RWPE1 (cell line): ENCODE measurements around the gene DDI1.
A peak's percentile ranks its signal among the peaks of the same experiment; 100 is the strongest.

Source experiments
- CTCF ChIA-PET: fragments of 350-600 bp; sonication (Branson Sonifier 250); formaldehyde crosslinking; extraction: SDS; loops from one replicate; lab custom pipeline; 2021; lab: Yijun Ruan, JAX
- POLR2A ChIA-PET: fragments of 400-600 bp; formaldehyde crosslinking; extraction: SDS; loops from one replicate; lab custom pipeline; 2020; ENCODE audit warnings: antibody characterized with exemption; ENCODE audit not compliant: low non-redundant PET; lab: Yijun Ruan, JAX
- DNase-seq: peaks from one replicate; pipeline ENCODE4 v3.0.0; 2012; ENCODE audit warnings: low spot score
- H3K27ac ChIP-seq: fragments of 450-650 bp; 2 replicates; pipeline ENCODE4 v1.5.1; 2017
- TF ChIP-seq, protein P1 (sequence below): fragments of 450-650 bp; conservative IDR thresholded peaks from 2 replicates; pipeline ENCODE4 v1.5.1; 2017; ENCODE audit warnings: low read depth, mild to moderate bottlenecking

DDI1 gene

DNA sequence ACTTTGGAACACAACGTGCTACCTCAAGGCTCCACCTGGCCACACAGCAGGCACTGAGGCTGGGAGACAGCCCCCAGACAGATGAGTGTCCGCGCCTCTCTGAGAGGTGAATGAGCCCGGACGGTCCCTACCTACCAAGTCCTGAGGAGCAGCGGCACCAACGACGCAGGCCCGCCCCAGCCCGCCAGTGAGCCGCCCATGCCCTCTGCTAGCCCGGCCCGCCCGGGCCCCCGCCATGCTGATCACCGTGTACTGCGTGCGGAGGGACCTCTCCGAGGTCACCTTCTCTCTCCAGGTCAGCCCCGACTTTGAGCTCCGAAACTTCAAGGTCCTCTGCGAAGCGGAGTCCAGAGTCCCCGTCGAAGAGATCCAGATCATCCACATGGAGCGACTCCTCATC is at the start of gene DDI1:
Gene DDI1 (plus strand): TSS at position 53 of the 400 bp plus-strand sequence. CDS start 183 bp downstream, at position 236.
- CTCF ChIA-PET: no interaction called here
- no peak for DNase-seq
- POLR2A ChIA-PET: no interaction called here
- TF ChIP-seq, protein P1, sequence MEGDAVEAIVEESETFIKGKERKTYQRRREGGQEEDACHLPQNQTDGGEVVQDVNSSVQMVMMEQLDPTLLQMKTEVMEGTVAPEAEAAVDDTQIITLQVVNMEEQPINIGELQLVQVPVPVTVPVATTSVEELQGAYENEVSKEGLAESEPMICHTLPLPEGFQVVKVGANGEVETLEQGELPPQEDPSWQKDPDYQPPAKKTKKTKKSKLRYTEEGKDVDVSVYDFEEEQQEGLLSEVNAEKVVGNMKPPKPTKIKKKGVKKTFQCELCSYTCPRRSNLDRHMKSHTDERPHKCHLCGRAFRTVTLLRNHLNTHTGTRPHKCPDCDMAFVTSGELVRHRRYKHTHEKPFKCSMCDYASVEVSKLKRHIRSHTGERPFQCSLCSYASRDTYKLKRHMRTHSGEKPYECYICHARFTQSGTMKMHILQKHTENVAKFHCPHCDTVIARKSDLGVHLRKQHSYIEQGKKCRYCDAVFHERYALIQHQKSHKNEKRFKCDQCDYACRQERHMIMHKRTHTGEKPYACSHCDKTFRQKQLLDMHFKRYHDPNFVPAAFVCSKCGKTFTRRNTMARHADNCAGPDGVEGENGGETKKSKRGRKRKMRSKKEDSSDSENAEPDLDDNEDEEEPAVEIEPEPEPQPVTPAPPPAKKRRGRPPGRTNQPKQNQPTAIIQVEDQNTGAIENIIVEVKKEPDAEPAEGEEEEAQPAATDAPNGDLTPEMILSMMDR: no peak
- no peak within 1 kb of the TSS for H3K27ac ChIP-seq

DNA sequence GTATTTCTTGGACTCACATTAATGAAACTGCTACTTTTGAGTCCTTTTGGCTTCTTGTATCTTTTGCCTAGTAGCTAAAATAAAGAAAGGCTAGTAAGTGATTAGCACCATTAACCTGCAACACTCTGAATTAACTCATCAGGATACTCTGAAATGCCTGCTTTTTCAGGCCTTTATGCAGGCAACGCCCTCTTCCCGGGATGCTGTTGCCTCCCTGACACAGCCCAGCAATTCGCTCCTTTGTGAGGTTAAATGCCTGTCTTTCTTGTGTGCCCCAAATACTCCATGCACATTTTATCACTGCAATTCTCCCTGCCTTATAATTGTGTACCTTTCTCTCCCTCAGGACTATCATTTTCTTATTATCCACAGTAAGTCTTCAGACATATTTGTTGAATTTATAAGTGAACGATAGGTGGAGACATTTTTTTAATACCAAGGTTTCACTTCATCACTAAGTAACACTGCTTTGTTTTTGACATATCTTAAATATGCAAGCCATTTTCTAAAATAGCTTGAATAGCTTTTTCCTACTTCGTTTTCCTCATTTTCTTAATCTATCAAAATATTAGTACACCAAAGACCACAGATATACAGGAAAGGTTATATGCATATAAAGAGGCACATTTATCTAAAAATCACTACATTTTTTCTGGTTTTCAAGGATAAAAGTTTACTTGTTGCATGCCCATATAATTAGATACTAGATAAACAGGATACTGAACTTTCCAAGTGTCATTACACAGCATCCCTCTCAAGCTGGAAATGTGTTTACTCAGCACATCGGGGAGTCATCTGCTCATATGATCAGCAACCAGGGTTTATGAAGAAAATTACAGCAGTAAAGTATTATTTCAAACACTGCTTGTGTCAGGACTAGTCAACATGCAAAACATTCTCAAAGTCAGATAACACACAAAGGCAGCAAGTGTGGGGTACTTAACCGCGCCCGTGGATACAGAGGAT is 48.5 kb upstream of the DDI1 start:
- TF ChIP-seq, protein P1: no peak
- DNase-seq: peak; percentile 6
- CTCF ChIA-PET: interaction anchor here (0.7 to 1.3 kb wide), 3 partner anchors 10 to 350 kb away, joined by 3 to 4 read pairs (median 3); partner anchors contain the start of gene PDGFD
- POLR2A ChIA-PET: no interaction called here
- H3K27ac ChIP-seq: no peak overlapping the region

DNA sequence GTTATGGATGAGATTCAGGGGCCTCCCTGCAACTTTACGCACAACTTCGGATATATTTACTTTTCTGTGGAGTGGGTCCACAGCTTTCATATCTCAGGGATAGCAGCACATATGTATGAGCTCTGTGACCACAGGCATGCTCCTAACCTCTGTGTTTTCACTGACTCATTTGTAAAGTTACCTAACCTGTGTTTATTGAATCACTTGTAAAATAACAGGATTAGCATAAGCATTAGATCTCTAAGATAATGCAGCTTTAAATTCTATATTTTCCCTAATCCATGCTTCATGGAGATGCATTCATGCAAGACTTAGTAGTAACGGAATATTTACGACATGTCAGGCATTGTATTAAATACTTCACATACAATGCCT is 47.9 kb upstream of the DDI1 start:
- TF ChIP-seq, protein P1: no peak
- no peak overlapping the region for H3K27ac ChIP-seq
- ChIA-PET POLR2A (no interaction called here), CTCF (interaction anchor here (1.0 kb wide), 1 partner anchor 10 kb away, joined by 4 read pairs; no protein-coding TSS in a partner anchor)
- DNase-seq: peak; percentile 2

DNA sequence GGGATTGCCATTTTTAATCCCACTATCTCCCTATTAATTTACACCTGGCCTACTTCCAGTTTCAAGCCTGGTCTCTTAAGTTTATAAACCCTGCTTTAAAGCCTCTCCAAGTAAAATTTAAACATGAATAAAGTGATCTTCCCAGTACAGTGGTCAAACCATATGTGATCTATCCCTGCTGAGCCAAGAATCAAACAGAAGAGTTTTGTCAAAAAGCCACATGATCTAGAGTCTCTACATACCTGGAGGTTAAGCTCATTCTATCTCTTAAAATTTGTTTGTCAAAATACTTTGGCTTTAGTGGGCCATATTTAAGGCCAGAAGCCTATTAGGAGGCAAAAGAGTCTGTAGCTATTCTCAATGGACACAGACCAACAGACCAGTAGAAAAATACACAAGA is 42.9 kb upstream of the DDI1 start:
- DNase-seq: no peak
- H3K27ac ChIP-seq: no peak overlapping the region
- TF ChIP-seq, protein P1: no peak
- POLR2A ChIA-PET: no interaction called here
- CTCF ChIA-PET: no interaction called here

DNA sequence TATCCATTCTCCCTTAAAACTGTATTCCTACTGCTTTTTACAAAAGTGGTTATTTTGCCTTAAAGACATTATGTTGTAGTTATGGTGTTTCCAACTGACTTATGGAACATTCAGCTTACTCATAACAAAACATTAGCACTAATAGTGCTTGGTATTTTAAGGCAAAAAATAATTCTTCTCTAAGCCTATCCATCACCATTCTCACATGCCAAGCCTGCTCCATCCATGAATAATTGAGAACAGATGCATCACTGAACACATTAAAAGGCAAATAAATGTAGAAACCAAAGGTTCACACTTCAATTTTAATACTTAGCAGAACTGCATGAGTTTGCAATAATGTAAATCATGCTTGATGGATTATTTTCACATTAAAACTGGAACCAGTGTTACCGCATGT is 42.3 kb upstream of the DDI1 start:
- DNase-seq: no peak
- TF ChIP-seq, protein P1: no peak
- CTCF ChIA-PET: no interaction called here
- H3K27ac ChIP-seq: no peak overlapping the region
- POLR2A ChIA-PET: no interaction called here

DNA sequence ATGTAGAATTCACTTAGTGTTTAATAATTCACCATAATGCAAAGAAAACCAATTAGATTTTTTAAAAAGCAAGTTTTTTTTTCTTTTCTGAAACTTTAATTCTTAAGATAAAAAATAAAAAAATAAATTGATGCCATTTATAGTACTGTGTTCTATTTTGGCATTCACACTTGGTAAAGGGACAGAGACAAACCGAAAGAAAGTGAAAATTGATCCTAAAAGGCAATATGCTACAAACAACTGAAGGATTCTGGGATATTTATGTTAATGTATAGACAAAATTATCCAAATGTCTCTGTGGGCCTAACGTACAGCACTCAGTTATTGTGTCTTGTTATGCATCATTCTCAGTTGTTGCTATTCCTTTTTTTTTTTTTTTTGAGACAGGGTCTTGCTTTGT is 41.9 kb upstream of the DDI1 start:
- H3K27ac ChIP-seq: no peak overlapping the region
- TF ChIP-seq, protein P1: no peak
- DNase-seq: no peak
- CTCF ChIA-PET: no interaction called here
- POLR2A ChIA-PET: no interaction called here
